Retinal pigment epithelial cell (primary cell): ENCODE data around the gene TTLL5.

Experiments
- DNase-seq: peaks from one replicate; pipeline ENCODE4 v3.0.0-alpha.2; 2010; ENCODE audit warnings: low read depth
- H3K4me3 ChIP-seq: 2 replicates; pipeline ENCODE4 v1.5.1; 2011; ENCODE audit warnings: mild to moderate bottlenecking, low read length, control low read depth, moderate library complexity
- CTCF ChIP-seq: conservative IDR thresholded peaks from 2 replicates; pipeline ENCODE4 v1.5.1; 2011; ENCODE audit warnings: low read depth, low read length, control low read depth, inconsistent platforms

The TTLL5 gene

DNA sequence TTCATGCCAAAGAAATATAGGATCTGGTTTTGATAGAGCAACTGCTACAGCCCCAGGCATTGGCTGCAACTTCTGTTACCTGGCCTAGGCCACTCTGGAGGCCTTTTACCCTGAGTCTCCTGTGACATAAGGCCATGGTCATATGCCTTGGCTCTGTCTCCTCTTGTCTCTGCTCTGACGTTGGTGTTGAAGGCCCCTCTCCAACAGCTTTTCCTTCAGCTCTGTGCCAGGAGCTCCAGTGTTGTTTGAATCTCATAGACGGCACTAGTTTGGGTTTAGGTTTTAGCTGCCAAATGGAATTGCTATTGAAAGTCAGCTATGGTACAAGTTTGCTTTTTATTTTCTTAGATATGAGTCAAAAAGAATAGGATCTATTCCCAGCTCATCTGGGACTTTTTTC lies 41.1 kb downstream of the TTLL5 start:
- no peak overlapping the region for H3K4me3 ChIP-seq
- TF ChIP-seq CTCF, result no peak
- no peak for DNase-seq

GRCh38 chr14:75702616-75703261 lies 41.7 kb downstream of the TTLL5 start:
- no peak overlapping the region for H3K4me3 ChIP-seq
- DNase-seq, result peak; percentile 36
- TF ChIP-seq CTCF, result no peak

DNA sequence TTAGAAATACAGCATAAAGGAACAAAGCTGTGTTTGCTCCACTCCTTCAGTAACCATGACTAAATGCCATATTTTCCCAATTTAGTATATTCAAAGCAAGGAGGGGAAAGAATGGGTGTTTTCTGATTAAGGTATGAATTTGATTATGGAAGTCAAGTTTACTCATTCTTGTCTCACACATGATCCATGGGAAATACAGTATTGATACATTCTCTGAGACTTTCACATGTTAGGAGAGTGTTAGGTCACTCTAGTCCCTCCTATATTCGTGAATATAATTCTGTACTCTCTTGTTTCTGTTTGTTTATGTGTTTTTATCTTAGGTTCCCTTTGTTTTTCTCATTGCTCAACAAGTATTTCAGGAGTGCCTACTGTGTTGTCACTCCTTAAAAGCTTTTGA lies 42.4 kb downstream of the TTLL5 start:
- no peak for TF ChIP-seq CTCF
- H3K4me3 ChIP-seq, result no peak overlapping the region
- DNase-seq, result no peak

DNA sequence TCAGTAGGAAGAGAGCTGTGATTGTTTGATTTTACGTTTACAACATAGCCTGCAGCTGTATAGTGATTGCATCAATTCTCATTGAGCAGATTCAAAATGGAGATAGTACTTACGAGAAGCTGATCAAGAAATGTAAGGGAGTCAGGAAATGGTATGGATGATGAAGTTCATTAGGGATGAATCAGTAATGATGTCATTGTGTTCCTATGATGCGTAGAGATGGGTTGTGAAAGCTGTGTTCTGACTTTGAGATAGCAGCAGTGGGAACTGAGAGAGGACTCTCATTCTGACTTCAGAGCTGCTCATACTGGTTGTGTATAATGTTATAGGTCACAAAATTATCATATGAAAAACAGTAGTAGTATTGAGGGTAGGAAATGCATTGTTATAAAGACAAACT lies 44.0 kb downstream of the TTLL5 start:
- TF ChIP-seq CTCF, result no peak
- no peak overlapping the region for H3K4me3 ChIP-seq
- DNase-seq, result no peak

GRCh38 chr14:75709207-75709812 lies 48.3 kb downstream of the TTLL5 start:
- peak; percentile 54 for DNase-seq
- peak; percentile 85 for TF ChIP-seq CTCF
- H3K4me3 ChIP-seq, result no peak overlapping the region

DNA sequence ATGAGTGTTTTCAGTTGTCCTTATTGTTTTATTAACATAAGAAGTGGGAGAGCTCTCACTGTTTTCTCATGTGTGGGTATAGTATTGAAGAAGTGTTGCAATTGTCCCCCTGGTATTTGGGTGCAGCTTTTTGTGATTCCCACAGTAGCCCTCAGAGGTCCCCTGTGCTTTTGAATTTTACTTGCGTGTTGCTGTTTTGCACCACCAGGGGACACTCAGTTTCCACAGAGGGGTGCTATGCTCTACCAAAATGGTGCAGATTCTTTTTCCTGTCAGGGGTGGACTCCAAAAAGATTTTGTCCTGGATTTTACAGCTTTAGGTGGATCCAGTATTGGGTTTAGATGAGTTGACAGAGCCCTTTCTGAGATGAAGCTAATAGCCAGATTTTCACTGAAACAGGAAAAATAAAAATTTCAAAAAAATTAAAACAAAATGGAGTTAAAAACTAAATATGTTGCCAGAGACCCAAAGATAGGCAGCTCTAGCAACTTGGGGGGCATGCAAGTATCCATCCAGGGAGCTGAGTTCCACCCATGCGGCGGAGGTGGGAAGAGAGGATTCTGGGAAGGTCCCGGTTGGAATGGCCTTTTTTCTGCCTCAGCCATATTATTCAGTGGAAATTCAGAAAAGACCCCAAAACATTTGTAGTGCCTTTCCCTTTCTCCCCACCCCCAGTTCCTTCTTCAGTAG lies 50.2 kb downstream of the TTLL5 start:
- DNase-seq, result peak; percentile 35
- no peak overlapping the region for H3K4me3 ChIP-seq
- TF ChIP-seq CTCF, result peak; percentile 95
